Activated CD4-positive, alpha-beta T cell treated with anti-CD3 and anti-CD28 coated beads for 48 hours (primary cell): ENCODE results near the gene PPME1.
"Not testable (repeated sequence)": the region's sequence is repeated elsewhere in the genome, so short reads cannot be mapped to it uniquely, and the experiment has no call there.

Source experiments
- DNase-seq: peaks from one replicate; pipeline ENCODE4 v3.0.0-alpha.2; 2020

Gene PPME1

GRCh38 chr11:74170694-74171629, at the start of gene PPME1, which contains the start of gene C2CD3:
Gene PPME1, plus strand, starts transcription at chr11:74171289. Its CDS starts 133 bp downstream, at chr11:74171422.
Gene C2CD3, minus strand, starts transcription at chr11:74171002. Its CDS starts 210 bp downstream, at chr11:74170792.
- DNase-seq: peak; percentile 98

- no peak for DNase-seq
Measured at GRCh38 chr11:74121804-74122203, 49.3 kb upstream of the PPME1 start.

- DNase-seq: no peak
Measured at GRCh38 chr11:74123008-74123448, 48.1 kb upstream of the PPME1 start.

- not testable (repeated sequence) for DNase-seq
Measured at GRCh38 chr11:74129121-74129520, 42.0 kb upstream of the PPME1 start.

GRCh38 chr11:74132833-74133232, 38.3 kb upstream of the PPME1 start:
- DNase-seq: no peak

GRCh38 chr11:74133436-74133835, 37.7 kb upstream of the PPME1 start:
- no peak for DNase-seq

- no peak for DNase-seq
Measured at GRCh38 chr11:74134661-74135060, 36.4 kb upstream of the PPME1 start.

GRCh38 chr11:74135127-74135840, 35.8 kb upstream of the PPME1 start:
- no peak for DNase-seq

GRCh38 chr11:74138021-74138420, 33.1 kb upstream of the PPME1 start:
- DNase-seq: no peak

GRCh38 chr11:74138572-74138971, 32.5 kb upstream of the PPME1 start:
- DNase-seq: no peak

- no peak for DNase-seq
Measured at GRCh38 chr11:74139151-74139918, 31.8 kb upstream of the PPME1 start.

GRCh38 chr11:74139919-74140431, 31.1 kb upstream of the PPME1 start:
- not testable (repeated sequence) for DNase-seq

- no peak for DNase-seq
Measured at GRCh38 chr11:74141241-74141695, 29.8 kb upstream of the PPME1 start.

- DNase-seq: no peak
Measured at GRCh38 chr11:74141908-74142307, 29.2 kb upstream of the PPME1 start.

- no peak for DNase-seq
Measured at GRCh38 chr11:74142624-74143023, 28.5 kb upstream of the PPME1 start.

- DNase-seq: no peak
Measured at GRCh38 chr11:74144592-74144991, 26.5 kb upstream of the PPME1 start.

- no peak for DNase-seq
Measured at GRCh38 chr11:74147199-74147929, 23.7 kb upstream of the PPME1 start.

- no peak for DNase-seq
Measured at GRCh38 chr11:74153224-74153623, 17.9 kb upstream of the PPME1 start.

GRCh38 chr11:74154620-74155281, 16.3 kb upstream of the PPME1 start:
- DNase-seq: no peak

- DNase-seq: no peak
Measured at GRCh38 chr11:74157169-74157568, 13.9 kb upstream of the PPME1 start.

GRCh38 chr11:74159642-74160041, 11.4 kb upstream of the PPME1 start:
- no peak for DNase-seq
